ENCODE data around the gene PDE12.
A peak's percentile ranks its signal among the peaks of the same experiment; 100 is the strongest.

PDE12 gene

GRCh38 chr3:57570878-57571277 is 14.8 kb downstream of the PDE12 start:
- Mint-ChIP-seq H3K36me3 (ENCODE audit: low read depth) (peaks cover 35% of the 10 kb centered on the region), H3K27me3 (ENCODE audit: low read depth) (no peaks in the 10 kb centered on the region), H3K9me3 (no peaks in the 10 kb centered on the region), H3K4me1 (ENCODE audit: low read depth) (peaks cover 6% of the 10 kb centered on the region), H3K4me3 (no peak overlapping the region), H3K27ac (no peak overlapping the region)

- Mint-ChIP-seq H3K9me3 (no peaks in the 10 kb centered on the region), H3K36me3 (ENCODE audit: low read depth) (peaks cover 35% of the 10 kb centered on the region), H3K27ac (no peak overlapping the region), H3K27me3 (ENCODE audit: low read depth) (no peaks in the 10 kb centered on the region), H3K4me3 (no peak overlapping the region), H3K4me1 (ENCODE audit: low read depth) (peaks cover 10% of the 10 kb centered on the region)
Measured at GRCh38 chr3:57572096-57572495, 16.0 kb downstream of the PDE12 start.

GRCh38 chr3:57575966-57576626 is 20.0 kb downstream of the PDE12 start:
- H3K4me1 Mint-ChIP-seq (ENCODE audit: low read depth) = peaks cover 15% of the 10 kb centered on the region
- H3K36me3 Mint-ChIP-seq (ENCODE audit: low read depth) = peaks cover 41% of the 10 kb centered on the region
- no peaks in the 10 kb centered on the region for H3K9me3 Mint-ChIP-seq
- H3K4me3 Mint-ChIP-seq = no peak overlapping the region
- no peak overlapping the region for H3K27ac Mint-ChIP-seq
- no peaks in the 10 kb centered on the region for H3K27me3 Mint-ChIP-seq (ENCODE audit: low read depth)

GRCh38 chr3:57577801-57578200 is 21.7 kb downstream of the PDE12 start:
- no peaks in the 10 kb centered on the region for H3K9me3 Mint-ChIP-seq
- peaks cover 34% of the 10 kb centered on the region for H3K36me3 Mint-ChIP-seq (ENCODE audit: low read depth)
- no peaks in the 10 kb centered on the region for H3K27me3 Mint-ChIP-seq (ENCODE audit: low read depth)
- peaks cover 12% of the 10 kb centered on the region for H3K4me1 Mint-ChIP-seq (ENCODE audit: low read depth)
- H3K27ac Mint-ChIP-seq = no peak overlapping the region
- no peak overlapping the region for H3K4me3 Mint-ChIP-seq

GRCh38 chr3:57582474-57583168 is 26.5 kb downstream of the PDE12 start:
- Mint-ChIP-seq H3K9me3 (no peaks in the 10 kb centered on the region), H3K36me3 (ENCODE audit: low read depth) (peaks cover 25% of the 10 kb centered on the region), H3K27ac (no peak overlapping the region), H3K27me3 (ENCODE audit: low read depth) (no peaks in the 10 kb centered on the region), H3K4me3 (no peak overlapping the region), H3K4me1 (ENCODE audit: low read depth) (peaks cover 6% of the 10 kb centered on the region)

- Mint-ChIP-seq H3K27me3 (ENCODE audit: low read depth) (no peaks in the 10 kb centered on the region), H3K27ac (no peak overlapping the region), H3K9me3 (no peaks in the 10 kb centered on the region), H3K36me3 (ENCODE audit: low read depth) (peaks cover 23% of the 10 kb centered on the region), H3K4me3 (no peak overlapping the region), H3K4me1 (ENCODE audit: low read depth) (peaks cover 10% of the 10 kb centered on the region)
Measured at GRCh38 chr3:57583544-57583943, 27.5 kb downstream of the PDE12 start.

GRCh38 chr3:57586778-57587177 is 30.7 kb downstream of the PDE12 start:
- no peak overlapping the region for H3K27ac Mint-ChIP-seq
- H3K9me3 Mint-ChIP-seq = no peaks in the 10 kb centered on the region
- H3K4me1 Mint-ChIP-seq (ENCODE audit: low read depth) = peaks cover 11% of the 10 kb centered on the region
- H3K4me3 Mint-ChIP-seq = no peak overlapping the region
- H3K36me3 Mint-ChIP-seq (ENCODE audit: low read depth) = peaks cover 24% of the 10 kb centered on the region
- no peaks in the 10 kb centered on the region for H3K27me3 Mint-ChIP-seq (ENCODE audit: low read depth)

- no peaks in the 10 kb centered on the region for H3K27me3 Mint-ChIP-seq (ENCODE audit: low read depth)
- H3K36me3 Mint-ChIP-seq (ENCODE audit: low read depth) = peaks cover 22% of the 10 kb centered on the region
- H3K9me3 Mint-ChIP-seq = no peaks in the 10 kb centered on the region
- no peak overlapping the region for H3K27ac Mint-ChIP-seq
- H3K4me1 Mint-ChIP-seq (ENCODE audit: low read depth) = peaks cover 9% of the 10 kb centered on the region
- H3K4me3 Mint-ChIP-seq = no peak overlapping the region
Measured at GRCh38 chr3:57587905-57588304, 31.8 kb downstream of the PDE12 start.

- peaks cover 28% of the 10 kb centered on the region for H3K4me1 Mint-ChIP-seq (ENCODE audit: low read depth)
- peaks cover 20% of the 10 kb centered on the region for H3K36me3 Mint-ChIP-seq (ENCODE audit: low read depth)
- no peaks in the 10 kb centered on the region for H3K9me3 Mint-ChIP-seq
- no peak overlapping the region for H3K4me3 Mint-ChIP-seq
- no peaks in the 10 kb centered on the region for H3K27me3 Mint-ChIP-seq (ENCODE audit: low read depth)
- no peak overlapping the region for H3K27ac Mint-ChIP-seq
Measured at GRCh38 chr3:57592306-57592705, 36.2 kb downstream of the PDE12 start.

GRCh38 chr3:57594144-57594543 is 38.1 kb downstream of the PDE12 start:
- no peaks in the 10 kb centered on the region for H3K27me3 Mint-ChIP-seq (ENCODE audit: low read depth)
- peak overlapping the region; percentile 56 for H3K4me3 Mint-ChIP-seq
- H3K9me3 Mint-ChIP-seq = no peaks in the 10 kb centered on the region
- no peak overlapping the region for H3K27ac Mint-ChIP-seq
- H3K4me1 Mint-ChIP-seq (ENCODE audit: low read depth) = peaks cover 36% of the 10 kb centered on the region
- peaks cover 24% of the 10 kb centered on the region for H3K36me3 Mint-ChIP-seq (ENCODE audit: low read depth)

GRCh38 chr3:57594576-57594975 is 38.5 kb downstream of the PDE12 start:
- Mint-ChIP-seq H3K27ac (no peak overlapping the region), H3K4me1 (ENCODE audit: low read depth) (peaks cover 39% of the 10 kb centered on the region), H3K9me3 (no peaks in the 10 kb centered on the region), H3K36me3 (ENCODE audit: low read depth) (peaks cover 24% of the 10 kb centered on the region), H3K27me3 (ENCODE audit: low read depth) (no peaks in the 10 kb centered on the region), H3K4me3 (peak overlapping the region; percentile 97)

- H3K27ac Mint-ChIP-seq = peak overlapping the region; percentile 100
- no peaks in the 10 kb centered on the region for H3K27me3 Mint-ChIP-seq (ENCODE audit: low read depth)
Measured at GRCh38 chr3:57596495-57597126, 40.5 kb downstream of the PDE12 start.

GRCh38 chr3:57597127-57597923 is 41.3 kb downstream of the PDE12 start, which contains the start of gene ARF4:
TSS of gene ARF4 (minus strand) at chr3:57597344. CDS start at chr3:57597140, 204 bp downstream.
- Mint-ChIP-seq H3K36me3 (ENCODE audit: low read depth) (peaks cover 19% of the 10 kb centered on the region), H3K4me1 (ENCODE audit: low read depth) (peaks cover 42% of the 10 kb centered on the region), H3K27ac (peak within 1 kb of the TSS; percentile 100), H3K27me3 (ENCODE audit: low read depth) (no peaks in the 10 kb centered on the region), H3K4me3 (peak within 1 kb of the TSS; percentile 97), H3K9me3 (no peaks in the 10 kb centered on the region)

More at GRCh38 chr3:57596495-57597126, 40.5 kb downstream of the PDE12 start:
- no peaks in the 10 kb centered on the region for H3K9me3 Mint-ChIP-seq
- H3K36me3 Mint-ChIP-seq (ENCODE audit: low read depth) = peaks cover 18% of the 10 kb centered on the region
- H3K4me3 Mint-ChIP-seq = peak overlapping the region; percentile 97
- peaks cover 43% of the 10 kb centered on the region for H3K4me1 Mint-ChIP-seq (ENCODE audit: low read depth)

- H3K4me3 Mint-ChIP-seq = peak overlapping the region; percentile 97
- H3K36me3 Mint-ChIP-seq (ENCODE audit: low read depth) = peaks cover 20% of the 10 kb centered on the region
- H3K4me1 Mint-ChIP-seq (ENCODE audit: low read depth) = peaks cover 35% of the 10 kb centered on the region
- no peaks in the 10 kb centered on the region for H3K9me3 Mint-ChIP-seq
- peak overlapping the region; percentile 100 for H3K27ac Mint-ChIP-seq
- H3K27me3 Mint-ChIP-seq (ENCODE audit: low read depth) = no peaks in the 10 kb centered on the region
Measured at GRCh38 chr3:57598765-57599360, 42.8 kb downstream of the PDE12 start.
